Activated T-cell treated with anti-CD3 and anti-CD28 coated beads for 24 hours (primary cell): Measurements from ENCODE around the gene CYBC1.

Experiments
- DNase-seq: peaks from one replicate; pipeline ENCODE4 v3.0.0-alpha.2; 2020; ENCODE audit warnings: low read depth

CYBC1 gene

GRCh38 chr17:82408288-82408937 is 42.1 kb downstream of the CYBC1 start:
- no peak for DNase-seq

GRCh38 chr17:82407255-82407654 is 43.3 kb downstream of the CYBC1 start:
- no peak for DNase-seq

DNA sequence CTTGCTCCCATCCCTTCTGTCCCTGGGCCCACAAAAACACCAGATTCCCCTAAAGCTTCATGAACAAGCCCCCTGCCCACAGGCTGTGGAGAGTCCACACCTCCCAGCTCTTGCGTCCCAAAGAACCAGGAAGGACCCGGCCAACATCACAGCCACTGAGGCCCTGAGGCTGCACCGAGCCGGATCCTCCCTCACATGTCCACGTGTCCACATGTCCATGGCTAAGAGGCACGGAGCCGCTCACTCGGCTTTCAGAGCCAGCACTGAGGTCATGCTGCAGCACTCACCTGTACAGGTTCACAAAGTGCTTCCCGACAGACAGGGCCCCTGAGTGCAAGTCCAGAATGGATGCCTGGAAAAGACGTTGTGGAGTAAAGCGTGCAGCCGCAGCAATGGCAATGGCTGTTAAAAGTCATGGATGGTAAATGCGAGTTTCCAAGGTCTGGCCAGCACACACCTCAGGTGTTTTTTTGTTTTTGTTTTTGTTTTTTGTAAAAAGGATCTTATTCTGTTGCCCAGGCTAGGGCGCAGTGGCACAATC is 44.4 kb downstream of the CYBC1 start:
- DNase-seq, result no peak

GRCh38 chr17:82405051-82405450 is 45.5 kb downstream of the CYBC1 start:
- no peak for DNase-seq

- DNase-seq, result no peak
These were observed 46.6 kb downstream of the CYBC1 start for GRCh38 chr17:82403662-82404660.

DNA sequence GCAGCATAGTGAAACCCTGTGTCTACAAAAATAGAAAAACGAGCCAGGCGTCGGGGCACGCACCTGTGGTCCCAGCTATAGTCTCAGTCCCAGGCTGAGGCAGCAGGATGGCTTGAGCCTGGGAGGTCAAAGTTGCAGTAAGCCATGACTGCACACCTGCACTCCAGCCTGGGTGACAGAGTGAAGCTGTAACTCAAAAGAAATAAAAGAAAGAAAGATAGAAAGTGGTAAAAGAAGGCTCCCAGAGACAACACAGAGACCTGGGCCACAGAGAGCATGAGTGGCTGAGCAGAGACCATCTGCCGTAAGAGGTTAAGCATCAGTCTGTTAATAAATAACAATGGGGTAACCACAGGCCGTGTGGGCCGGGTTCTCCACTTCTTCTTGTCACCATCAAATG is 47.7 kb downstream of the CYBC1 start:
- no peak for DNase-seq

- peak; percentile 43 for DNase-seq
These were observed 49.7 kb downstream of the CYBC1 start for GRCh38 chr17:82400830-82401229.

- no peak for DNase-seq
These were observed 50.3 kb downstream of the CYBC1 start for GRCh38 chr17:82400206-82400605.

DNA sequence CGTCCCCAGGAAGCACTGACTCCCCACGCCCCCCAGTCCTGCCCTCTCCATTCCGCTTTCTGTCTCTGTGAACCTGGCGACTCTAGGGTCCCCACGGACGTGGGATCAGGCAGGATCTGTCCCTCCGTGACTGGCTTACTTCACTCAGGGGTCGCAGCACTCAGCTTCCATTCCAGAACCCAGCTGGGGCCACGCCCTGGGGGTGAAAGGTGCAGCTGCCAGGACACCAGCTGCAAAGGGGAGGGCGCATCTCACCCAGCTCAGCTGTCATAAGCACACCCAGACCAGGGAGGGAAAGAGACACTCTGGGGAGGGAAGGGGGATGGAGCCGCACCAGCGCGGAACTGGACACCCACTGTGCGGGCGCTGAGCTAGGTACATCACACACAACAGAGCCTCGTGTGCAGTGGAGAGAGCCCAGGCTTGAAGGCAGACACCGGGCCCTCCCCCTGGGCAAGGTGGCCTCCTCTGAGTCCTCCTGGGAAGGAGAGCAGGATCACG is 50.9 kb downstream of the CYBC1 start:
- no peak for DNase-seq

DNA sequence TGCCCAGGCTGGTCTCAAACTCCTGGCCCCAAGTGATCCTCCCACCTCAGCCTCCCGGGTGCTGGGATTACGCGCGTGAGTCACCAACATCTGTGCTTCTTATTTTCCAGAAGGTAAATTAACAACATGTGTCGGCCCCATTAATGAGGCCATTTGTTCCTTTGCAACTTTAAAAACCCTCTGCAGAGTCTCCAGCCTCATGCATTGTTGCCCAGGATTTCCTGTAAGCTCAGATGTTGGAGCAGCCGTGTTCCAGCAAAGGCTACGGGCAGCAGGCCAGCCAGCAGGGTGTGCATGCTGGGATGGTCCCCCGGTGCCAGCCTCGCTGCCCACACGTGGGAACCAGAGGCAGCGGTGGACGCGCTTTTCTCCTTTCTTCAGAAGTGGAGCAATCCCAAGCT is 51.5 kb downstream of the CYBC1 start:
- DNase-seq, result no peak

- DNase-seq, result no peak
These were observed 52.9 kb downstream of the CYBC1 start for GRCh38 chr17:82397449-82398335.

DNA sequence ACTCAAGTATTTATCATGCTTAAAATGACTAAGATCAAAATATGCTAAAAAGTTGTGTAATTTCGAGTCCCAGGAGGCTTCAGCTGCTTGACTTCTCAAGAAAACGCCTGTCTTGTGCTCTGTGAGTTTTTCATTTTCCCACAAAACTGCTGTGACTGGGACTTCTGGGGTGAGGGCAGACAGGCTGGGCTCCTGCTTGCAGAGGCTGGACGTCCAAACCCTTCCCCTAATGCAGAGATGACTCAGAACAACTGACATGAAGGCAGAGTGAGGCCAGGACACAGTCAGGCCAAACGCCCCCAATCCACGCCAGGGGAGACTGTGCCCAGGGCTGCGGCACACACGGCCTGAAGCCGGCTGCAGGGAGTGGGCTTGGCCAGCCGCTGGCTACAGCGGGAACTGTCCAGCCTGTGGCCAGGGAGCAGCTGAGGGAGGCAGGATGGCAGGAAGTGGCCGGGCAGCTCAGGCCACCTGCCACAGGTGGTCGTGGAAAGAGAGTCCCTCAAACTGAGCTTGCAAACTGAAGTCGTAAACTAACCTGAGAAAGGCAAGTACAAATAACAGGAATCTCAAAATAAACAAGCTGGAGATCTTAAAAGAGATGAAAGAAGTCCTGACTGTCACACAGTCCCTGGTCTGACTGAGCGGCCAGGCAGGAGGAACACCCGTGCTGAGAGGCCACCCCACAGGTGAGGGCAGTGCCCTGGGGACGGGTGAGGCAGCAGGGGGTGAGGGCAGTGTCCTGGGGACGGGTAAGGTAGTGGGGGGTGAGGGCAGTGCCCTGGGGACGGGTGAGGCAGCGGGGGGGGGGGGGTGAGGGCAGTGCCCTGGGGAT is 53.7 kb downstream of the CYBC1 start:
- DNase-seq, result no peak

GRCh38 chr17:82394278-82394677 is 56.3 kb downstream of the CYBC1 start:
- DNase-seq, result no peak

DNA sequence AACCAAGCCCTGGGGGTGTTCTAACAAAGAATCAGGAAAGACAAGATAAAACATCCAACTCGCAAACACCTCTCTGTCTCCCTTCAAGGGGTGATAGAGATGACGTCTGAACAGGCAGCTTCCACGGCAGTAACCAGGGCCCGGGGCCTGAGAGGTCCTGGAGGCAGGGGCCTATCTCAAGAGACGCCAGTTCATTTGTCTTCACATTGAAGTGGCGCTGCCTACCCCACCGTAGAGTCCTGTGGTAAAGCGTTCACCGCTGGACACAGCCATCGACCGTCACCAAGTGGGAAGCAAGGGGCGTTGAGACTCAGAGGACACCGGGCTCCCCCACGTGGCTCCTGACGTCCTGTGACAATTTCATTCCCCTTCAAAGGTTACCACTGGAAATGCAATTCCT is 57.6 kb downstream of the CYBC1 start:
- no peak for DNase-seq
